HEK293 (cell line): Measurements from ENCODE around the gene SMARCD1.

ENCODE experiments used
- CTCF ChIA-PET: fragments of 350-600 bp; formaldehyde crosslinking; extraction: SDS; loops from one replicate; lab custom pipeline; 2021; ENCODE audit warnings: antibody characterized with exemption; lab: Yijun Ruan, JAX
- POLR2A ChIA-PET: fragments of 300-600 bp; formaldehyde crosslinking; extraction: SDS; loops from one replicate; lab custom pipeline; 2020; ENCODE audit warnings: antibody characterized with exemption, inconsistent platforms; lab: Yijun Ruan, JAX
- H3K27ac ChIP-seq: fragments of 200-500 bp; sonication (Bioruptor generic); 2 replicates; pipeline ENCODE4 v1.5.1; 2014; ENCODE audit warnings: low read depth, low read length, control low read depth, inconsistent platforms; ENCODE audit errors: extremely low read depth
- H3K36me3 ChIP-seq, 2 experiments: fragments of 200-500 bp in 1 of 2; sonication (Bioruptor generic) in 1 of 2; 1 replicate in 1 of 2; 2 replicates in 1 of 2; pipeline ENCODE4 v1.5.1; 2014 to 2017; ENCODE audit warnings: inconsistent platforms in 2 of 2, low read length in 2 of 2; ENCODE audit not compliant: control insufficient read depth in 2 of 2, insufficient read depth in 1 of 2
- H3K4me1 ChIP-seq: fragments of 200-500 bp; sonication (Bioruptor generic); 2 replicates; pipeline ENCODE4 v1.5.1; 2014; ENCODE audit warnings: mild to moderate bottlenecking, low read length, inconsistent platforms; ENCODE audit not compliant: control insufficient read depth, insufficient read depth
- H3K4me3 ChIP-seq: 2 replicates; pipeline ENCODE4 v1.5.1; 2011; ENCODE audit warnings: low read depth, mild to moderate bottlenecking, control low read depth, low read length, moderate library complexity
- H3K9me3 ChIP-seq: fragments of 200-500 bp; sonication (Bioruptor generic); 2 replicates; pipeline ENCODE4 v1.5.1; 2014; ENCODE audit warnings: low read depth, low read length, inconsistent platforms; ENCODE audit not compliant: control insufficient read depth, insufficient read depth
- CTCF ChIP-seq: fragments of 450-650 bp; formaldehyde crosslinking; IDR thresholded peaks from 2 replicates; pipeline ENCODE4 v1.5.1; 2016; ENCODE audit warnings: missing biosample characterization, missing genetic modification characterization
- ELK4 ChIP-seq: IDR thresholded peaks from 2 replicates; pipeline ENCODE4 v1.6.1; 2011; ENCODE audit warnings: mild to moderate bottlenecking, low read depth, low read length, borderline replicate concordance
- FEZF1 ChIP-seq: fragments of 450-650 bp; formaldehyde crosslinking; IDR thresholded peaks from 2 replicates; pipeline ENCODE4 v1.5.1; 2016; ENCODE audit warnings: missing biosample characterization, missing genetic modification characterization
- HOXC10 ChIP-seq: sonication (generic); formaldehyde crosslinking; IDR thresholded peaks from 2 replicates; pipeline ENCODE4 v1.8.1; 2023; ENCODE audit warnings: mild to moderate bottlenecking, missing genetic modification reagents
- KLF1 ChIP-seq: fragments of 450-650 bp; formaldehyde crosslinking; IDR thresholded peaks from 2 replicates; pipeline ENCODE4 v1.5.1; 2016; ENCODE audit warnings: missing biosample characterization, missing genetic modification characterization
- OSR2 ChIP-seq: fragments of 450-650 bp; formaldehyde crosslinking; IDR thresholded peaks from 2 replicates; pipeline ENCODE4 v1.5.1; 2016; ENCODE audit warnings: missing biosample characterization, missing genetic modification characterization
- PRDM4 ChIP-seq: fragments of 450-650 bp; formaldehyde crosslinking; IDR thresholded peaks from 2 replicates; pipeline ENCODE4 v1.5.1; 2017; ENCODE audit warnings: missing biosample characterization, missing genetic modification characterization
- SETDB1 ChIP-seq: IDR thresholded peaks from one replicate; pipeline ENCODE4 v1.6.1; 2017; ENCODE audit warnings: mild to moderate bottlenecking, low read length, moderate library complexity, mixed read lengths; ENCODE audit not compliant: insufficient read length
- ZBTB1 ChIP-seq: fragments of 450-650 bp; formaldehyde crosslinking; IDR thresholded peaks from 2 replicates; pipeline ENCODE4 v1.5.1; 2016; ENCODE audit warnings: missing biosample characterization, missing genetic modification characterization
- ZBTB10 ChIP-seq: fragments of 450-650 bp; formaldehyde crosslinking; IDR thresholded peaks from 2 replicates; pipeline ENCODE4 v1.5.1; 2016; ENCODE audit warnings: missing biosample characterization, missing genetic modification characterization
- ZEB2 ChIP-seq: fragments of 450-650 bp; formaldehyde crosslinking; IDR thresholded peaks from 2 replicates; pipeline ENCODE4 v1.5.1; 2016; ENCODE audit warnings: missing biosample characterization, missing genetic modification characterization
- ZNF121 ChIP-seq: fragments of 450-650 bp; formaldehyde crosslinking; IDR thresholded peaks from 2 replicates; pipeline ENCODE4 v1.5.1; 2016; ENCODE audit warnings: missing biosample characterization, missing genetic modification characterization
- ZNF132 ChIP-seq: fragments of 450-650 bp; formaldehyde crosslinking; IDR thresholded peaks from 2 replicates; pipeline ENCODE4 v1.5.1; 2017; ENCODE audit warnings: missing biosample characterization, missing genetic modification characterization, borderline replicate concordance
- ZNF157 ChIP-seq: fragments of 450-650 bp; formaldehyde crosslinking; IDR thresholded peaks from 2 replicates; pipeline ENCODE4 v1.5.1; 2016; ENCODE audit warnings: missing biosample characterization, missing genetic modification characterization
- ZNF2 ChIP-seq: fragments of 450-650 bp; formaldehyde crosslinking; IDR thresholded peaks from 2 replicates; pipeline ENCODE4 v1.5.1; 2016; ENCODE audit warnings: missing biosample characterization, missing genetic modification characterization
- ZNF248 ChIP-seq: fragments of 450-650 bp; formaldehyde crosslinking; IDR thresholded peaks from 2 replicates; pipeline ENCODE4 v1.5.1; 2017; ENCODE audit warnings: missing biosample characterization, missing genetic modification characterization
- ZNF560 ChIP-seq: fragments of 450-650 bp; formaldehyde crosslinking; IDR thresholded peaks from 2 replicates; pipeline ENCODE4 v1.5.1; 2017; ENCODE audit warnings: missing biosample characterization, missing genetic modification characterization, borderline replicate concordance
- ZNF76 ChIP-seq: fragments of 450-650 bp; formaldehyde crosslinking; IDR thresholded peaks from 2 replicates; pipeline ENCODE4; 2016; ENCODE audit warnings: low read depth, missing biosample characterization, missing genetic modification characterization, borderline replicate concordance
- ZSCAN30 ChIP-seq: fragments of 450-650 bp; IDR thresholded peaks from 2 replicates; pipeline ENCODE4 v1.5.1; 2018; ENCODE audit warnings: missing biosample characterization, mild to moderate bottlenecking, missing genetic modification characterization, moderate library complexity
- ZSCAN4 ChIP-seq: fragments of 450-650 bp; formaldehyde crosslinking; IDR thresholded peaks from 2 replicates; pipeline ENCODE4 v1.5.1; 2017; ENCODE audit warnings: missing biosample characterization, missing genetic modification characterization

SMARCD1 gene

GRCh38 chr12:50069069-50069468, 16.1 kb upstream of the SMARCD1 start (continued):
- no peak for TF ChIP-seq PRDM4 (tag by site-specific recombination)
- TF ChIP-seq SETDB1: no peak
- no peak for TF ChIP-seq ZNF121 (tag by site-specific recombination)
- no peak for TF ChIP-seq ZNF157 (tag by site-specific recombination)

GRCh38 chr12:50069539-50069938, 15.6 kb upstream of the SMARCD1 start:
- POLR2A ChIA-PET: interaction anchor here (1.4 kb wide), 1 partner anchor 102 kb away, joined by 5 read pairs; no protein-coding TSS in a partner anchor
- TF ChIP-seq ZNF132 (tag by site-specific recombination): no peak
- TF ChIP-seq ZNF2 (tag by site-specific recombination): no peak
- TF ChIP-seq ZEB2 (tag by site-specific recombination): no peak
- peak; percentile 13 for TF ChIP-seq SETDB1
- H3K27ac ChIP-seq: no peak overlapping the region

GRCh38 chr12:50070314-50071060, 14.7 kb upstream of the SMARCD1 start:
- no peak overlapping the region for H3K4me3 ChIP-seq
- peaks cover 0 to 14% of the 10 kb centered on the region in 2 experiments; a peak in 1 of 3 replicates for H3K36me3 ChIP-seq
- H3K27ac ChIP-seq: no peak overlapping the region
- no peaks in the 10 kb centered on the region for H3K4me1 ChIP-seq
- no peaks in the 10 kb centered on the region for H3K9me3 ChIP-seq
- POLR2A ChIA-PET: interaction anchor here (0.6 to 1.9 kb wide), 6 partner anchors 14 to 203 kb away, joined by 3 to 9 read pairs (median 4); partner anchors contain the start of gene SMARCD1
- CTCF ChIA-PET: interaction anchor here (0.5 to 7.9 kb wide), 54 partner anchors 9 to 1383 kb away, joined by 3 to 145 read pairs (median 5); partner anchors contain the start of genes RACGAP1 and SMARCD1
- TF ChIP-seq CTCF (tag by site-specific recombination) (peak; percentile 84), HOXC10 (CRISPR knock-in tag) (no peak), ZBTB10 (peak; percentile 90; the same call in 1 of the 2 replicates), ZSCAN30 (tag by site-specific recombination) (0 out of 2 replicates have a peak, but pooled peaks have one; percentile 21), KLF1 (tag by site-specific recombination) (peak; percentile 39; the same call in 1 of the 2 replicates), ZBTB1 (tag by site-specific recombination) (peak; percentile 23; the same call in 1 of the 2 replicates), FEZF1 (tag by site-specific recombination) (no peak), ELK4 (no peak), ZNF248 (tag by site-specific recombination) (no peak), ZNF560 (no peak), ZNF76 (tag by site-specific recombination) (no peak), ZSCAN4 (tag by site-specific recombination) (peak; percentile 92), OSR2 (tag by site-specific recombination) (0 out of 2 replicates have a peak, but pooled peaks have one; percentile 31)

More at GRCh38 chr12:50069539-50069938, 15.6 kb upstream of the SMARCD1 start:
- Histone ChIP-seq H3K4me1 (no peaks in the 10 kb centered on the region), H3K36me3 (peaks cover 0 to 18% of the 10 kb centered on the region in 2 experiments; a peak in 1 of 3 replicates), H3K9me3 (no peaks in the 10 kb centered on the region), H3K4me3 (no peak overlapping the region)
- CTCF ChIA-PET: interaction anchor here (0.6 to 7.9 kb wide), 32 partner anchors 9 to 555 kb away, joined by 3 to 145 read pairs (median 4); partner anchors contain the start of genes RACGAP1 and SMARCD1
